Measurements from ENCODE around the gene AP3D1.
A peak's percentile ranks its signal among the peaks of the same experiment; 100 is the strongest.

The AP3D1 gene

DNA sequence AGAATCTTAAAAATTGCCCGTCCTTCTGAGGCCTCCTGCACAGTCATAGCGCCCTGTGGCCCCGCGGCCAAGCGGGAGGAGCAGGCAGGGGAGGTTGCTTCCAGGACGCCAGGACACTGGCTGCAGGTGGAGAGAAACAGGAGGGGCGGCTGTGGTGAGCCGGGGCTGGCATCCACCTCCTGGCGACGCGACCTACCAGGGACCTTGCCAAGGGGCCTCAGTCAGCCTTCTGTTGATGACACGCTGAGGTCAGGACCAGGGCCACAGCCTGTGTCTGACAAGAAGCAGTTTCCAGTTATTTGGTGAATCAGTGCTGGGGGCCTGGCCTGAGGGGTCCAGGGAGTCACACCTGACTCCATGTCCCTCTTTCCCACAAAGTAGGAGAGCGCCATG, 87.0 kb downstream of the AP3D1 start:
- no peak for TF ChIP-seq ZFX (IDR thresholded peaks at IDR 0.05; ENCODE audit: borderline replicate concordance)
- TF ChIP-seq, protein P1, sequence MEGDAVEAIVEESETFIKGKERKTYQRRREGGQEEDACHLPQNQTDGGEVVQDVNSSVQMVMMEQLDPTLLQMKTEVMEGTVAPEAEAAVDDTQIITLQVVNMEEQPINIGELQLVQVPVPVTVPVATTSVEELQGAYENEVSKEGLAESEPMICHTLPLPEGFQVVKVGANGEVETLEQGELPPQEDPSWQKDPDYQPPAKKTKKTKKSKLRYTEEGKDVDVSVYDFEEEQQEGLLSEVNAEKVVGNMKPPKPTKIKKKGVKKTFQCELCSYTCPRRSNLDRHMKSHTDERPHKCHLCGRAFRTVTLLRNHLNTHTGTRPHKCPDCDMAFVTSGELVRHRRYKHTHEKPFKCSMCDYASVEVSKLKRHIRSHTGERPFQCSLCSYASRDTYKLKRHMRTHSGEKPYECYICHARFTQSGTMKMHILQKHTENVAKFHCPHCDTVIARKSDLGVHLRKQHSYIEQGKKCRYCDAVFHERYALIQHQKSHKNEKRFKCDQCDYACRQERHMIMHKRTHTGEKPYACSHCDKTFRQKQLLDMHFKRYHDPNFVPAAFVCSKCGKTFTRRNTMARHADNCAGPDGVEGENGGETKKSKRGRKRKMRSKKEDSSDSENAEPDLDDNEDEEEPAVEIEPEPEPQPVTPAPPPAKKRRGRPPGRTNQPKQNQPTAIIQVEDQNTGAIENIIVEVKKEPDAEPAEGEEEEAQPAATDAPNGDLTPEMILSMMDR (IDR thresholded peaks at IDR 0.05) = no peak

DNA sequence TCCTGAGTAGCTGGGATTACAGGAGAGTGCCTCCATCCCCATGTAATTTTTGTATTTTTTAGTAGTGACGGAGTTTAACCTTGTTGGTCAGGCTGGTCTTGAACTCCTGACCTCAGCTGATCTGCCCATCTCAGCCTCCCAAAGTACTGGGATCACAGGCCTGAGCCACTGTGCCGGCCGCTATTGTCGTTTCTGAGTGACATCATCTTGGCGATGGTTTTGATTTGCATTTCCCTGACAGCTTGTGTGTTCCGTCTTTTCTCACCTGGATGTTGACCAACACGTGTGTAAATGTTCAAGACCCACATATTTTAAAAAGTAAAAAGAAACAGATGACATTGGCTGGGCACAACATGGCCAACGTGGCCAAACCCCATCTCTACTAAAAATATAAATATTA, 87.5 kb downstream of the AP3D1 start:
- peak overlapping the region; percentile 99 for H3K27ac ChIP-seq
- TF ChIP-seq, protein P1 (IDR thresholded peaks at IDR 0.05) = no peak
- TF ChIP-seq ZFX (IDR thresholded peaks at IDR 0.05; ENCODE audit: borderline replicate concordance) = no peak

More for the DNA sequence above, 87.0 kb downstream of the AP3D1 start:
- peak overlapping the region; percentile 99 for H3K27ac ChIP-seq

DNA sequence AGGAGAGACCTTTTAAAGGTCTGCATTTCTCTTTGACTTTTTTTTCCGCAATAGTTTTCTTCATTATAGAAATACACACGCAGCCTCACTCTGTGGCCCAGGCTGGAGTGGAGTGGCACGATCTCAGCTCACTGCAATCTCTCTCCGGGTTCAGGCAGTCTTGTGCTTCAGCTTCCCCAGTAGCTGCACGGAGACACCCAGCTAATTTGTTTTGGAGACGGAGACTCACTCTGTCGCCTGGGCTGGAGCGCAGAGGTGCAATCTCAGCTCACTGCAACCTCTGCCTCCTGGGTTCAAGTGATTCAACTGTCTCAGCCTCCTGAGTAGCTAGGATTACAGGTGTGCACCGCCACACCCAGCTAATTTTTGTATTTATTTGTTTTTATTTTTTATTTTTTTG, 88.6 kb downstream of the AP3D1 start:
- TF ChIP-seq ZFX (IDR thresholded peaks at IDR 0.05; ENCODE audit: borderline replicate concordance) = no peak
- TF ChIP-seq, protein P1 (IDR thresholded peaks at IDR 0.05) = no peak
- peak overlapping the region; percentile 99 for H3K27ac ChIP-seq

DNA sequence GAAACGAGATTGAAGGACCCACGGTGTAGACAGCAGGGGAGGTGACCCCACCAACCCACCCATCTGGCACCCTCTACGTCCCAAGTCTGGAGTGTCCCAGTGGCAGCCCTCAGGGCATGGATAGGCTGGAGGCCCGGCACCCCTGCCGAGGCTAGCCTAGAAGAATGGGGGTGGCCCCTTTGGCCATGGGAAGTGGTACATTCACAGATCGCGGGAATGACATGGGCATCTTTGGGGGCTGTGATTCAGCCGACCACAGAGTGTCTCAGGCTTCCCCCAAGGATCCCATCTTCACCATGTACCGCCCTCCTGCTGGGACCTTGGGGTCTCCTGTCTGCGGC, 89.0 kb downstream of the AP3D1 start:
- H3K27ac ChIP-seq = peak overlapping the region; percentile 99
- no peak for TF ChIP-seq ZFX (IDR thresholded peaks at IDR 0.05; ENCODE audit: borderline replicate concordance)
- TF ChIP-seq, protein P1 (IDR thresholded peaks at IDR 0.05) = no peak

DNA sequence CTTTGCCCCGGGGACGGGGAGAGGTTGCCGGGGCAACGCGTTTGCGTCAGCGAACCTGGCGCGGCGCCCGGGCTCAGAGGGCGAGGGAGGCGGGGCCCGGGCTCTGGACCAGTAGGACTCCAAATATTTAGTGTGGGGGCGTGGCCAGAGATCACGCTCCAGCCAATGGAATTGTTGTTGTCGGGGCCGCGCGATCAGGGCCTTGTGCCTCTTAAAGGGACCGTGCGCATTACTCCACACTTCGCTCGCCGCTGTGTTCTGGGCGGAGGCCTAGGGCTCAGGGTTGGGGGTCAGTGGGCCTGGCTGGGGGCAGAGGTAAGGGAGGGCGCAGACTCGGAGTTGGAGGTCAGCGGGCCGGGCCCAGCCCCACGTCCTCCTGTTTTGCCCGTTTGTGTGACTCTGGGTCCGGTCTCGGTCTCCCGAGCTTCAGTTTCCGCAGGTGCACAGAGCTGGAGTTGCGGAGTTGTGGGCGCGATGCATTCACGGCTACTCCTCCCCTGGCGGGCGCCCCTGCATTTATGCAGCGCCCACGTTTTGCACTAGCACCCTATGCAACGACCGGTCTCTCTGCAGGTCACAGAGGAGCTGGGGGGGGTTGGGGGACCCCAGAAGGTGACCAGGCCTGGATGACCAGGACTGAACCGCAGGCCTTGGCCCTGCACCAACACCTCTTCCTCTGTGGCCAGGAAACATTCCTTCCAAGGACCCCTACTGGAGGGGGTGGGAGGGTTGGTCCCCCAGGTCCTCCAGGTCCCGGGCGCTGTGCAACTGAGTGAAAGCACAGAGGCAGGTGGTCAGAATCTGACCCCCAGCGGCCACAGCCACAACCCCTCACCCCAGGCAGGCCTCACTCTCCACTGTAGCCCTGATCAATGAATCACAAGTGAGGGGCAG, 89.6 kb downstream of the AP3D1 start:
- no peak for TF ChIP-seq ZFX (IDR thresholded peaks at IDR 0.05; ENCODE audit: borderline replicate concordance)
- TF ChIP-seq, protein P1 (IDR thresholded peaks at IDR 0.05) = no peak
- H3K27ac ChIP-seq = peak overlapping the region; percentile 99

DNA sequence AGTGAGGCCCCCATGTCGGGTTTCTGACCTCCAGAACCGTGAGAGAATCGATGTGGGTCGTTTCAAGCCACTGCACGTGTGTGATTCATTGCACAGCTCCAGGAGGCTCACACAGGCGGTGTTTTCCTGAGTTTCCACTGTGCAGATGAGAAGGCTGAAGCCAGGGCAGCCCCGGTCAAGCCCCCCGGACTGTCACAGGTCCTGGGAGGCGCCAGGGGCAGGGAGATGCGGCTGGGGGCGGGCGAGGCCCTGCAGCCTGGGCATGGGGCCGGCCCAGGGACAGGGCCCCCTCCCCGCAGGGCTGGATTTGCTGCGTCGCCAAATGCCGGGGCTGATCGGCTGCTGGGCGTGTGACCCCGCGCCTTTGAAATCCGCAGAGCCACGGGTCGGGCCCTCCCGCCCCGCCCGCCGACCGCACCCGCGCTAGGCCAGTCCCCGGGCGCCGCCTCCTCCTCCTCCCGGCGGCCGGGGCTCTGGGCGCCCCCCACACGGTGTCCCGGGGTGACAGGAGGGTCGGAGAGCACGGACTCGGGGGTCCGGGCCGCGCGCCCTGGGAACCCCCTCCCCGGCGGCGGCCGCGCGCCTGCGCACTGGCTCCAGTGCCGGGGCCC, 90.4 kb downstream of the AP3D1 start:
- TF ChIP-seq, protein P1 (IDR thresholded peaks at IDR 0.05) = no peak
- TF ChIP-seq ZFX (IDR thresholded peaks at IDR 0.05; ENCODE audit: borderline replicate concordance) = no peak
- peak overlapping the region; percentile 99 for H3K27ac ChIP-seq
